ENCODE measurements around the gene LRRC52.

GRCh38 chr1:165600793-165601192, 57.0 kb downstream of the LRRC52 start:
- TF ChIP-seq EP300 (IDR thresholded peaks at IDR 0.05) (no peak), POLR2A (IDR thresholded peaks at IDR 0.05) (no peak), POLR2AphosphoS5 (IDR thresholded peaks at IDR 0.05) (no peak), CTCF (IDR thresholded peaks at IDR 0.05) (no peak)
